ENCODE data around the gene STT3B.

The STT3B gene

DNA sequence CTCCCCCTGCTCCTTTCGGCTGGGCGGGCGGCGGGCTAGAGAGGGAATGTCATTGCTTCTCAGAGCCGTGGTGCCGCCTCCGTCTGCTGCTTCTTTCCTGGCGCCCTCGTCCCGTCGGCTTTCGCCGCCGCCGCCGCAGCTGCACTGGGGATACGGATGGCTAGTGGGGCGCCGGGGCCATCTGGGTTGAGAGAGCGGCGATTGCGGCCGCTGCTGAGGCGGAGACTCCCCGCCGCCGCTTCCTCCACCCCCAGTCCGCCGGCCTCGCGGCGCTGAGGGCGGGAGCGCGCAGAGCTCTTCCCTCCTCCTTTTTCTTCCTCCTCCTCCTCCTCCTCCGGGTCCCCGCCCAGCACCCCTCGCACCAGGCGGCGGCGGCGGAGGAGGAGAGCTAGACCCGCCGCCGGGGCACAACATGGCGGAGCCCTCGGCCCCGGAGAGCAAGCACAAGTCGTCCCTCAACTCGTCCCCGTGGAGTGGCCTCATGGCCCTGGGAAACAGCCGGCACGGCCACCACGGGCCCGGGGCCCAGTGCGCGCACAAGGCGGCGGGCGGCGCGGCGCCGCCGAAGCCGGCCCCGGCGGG lies at the start of gene STT3B:
TSS of gene STT3B (plus strand) at position 339 of the 582 bp plus-strand sequence. CDS start at position 413, 74 bp downstream.
- peak within 1 kb of the TSS; percentile 99 for H3K9ac ChIP-seq (ENCODE audit: low read depth, low read length)
- H3K4me1 ChIP-seq (ENCODE audit: insufficient read depth, low read length) = peaks cover 15% of the 10 kb centered on the region; the same call in 1 of the 2 replicates
- H3K9me3 ChIP-seq (ENCODE audit: control insufficient read depth, insufficient read depth, low read length) = no peaks in the 10 kb centered on the region
- H3K36me3 ChIP-seq (ENCODE audit: insufficient read depth, low read length) = no peaks in the 10 kb centered on the region

DNA sequence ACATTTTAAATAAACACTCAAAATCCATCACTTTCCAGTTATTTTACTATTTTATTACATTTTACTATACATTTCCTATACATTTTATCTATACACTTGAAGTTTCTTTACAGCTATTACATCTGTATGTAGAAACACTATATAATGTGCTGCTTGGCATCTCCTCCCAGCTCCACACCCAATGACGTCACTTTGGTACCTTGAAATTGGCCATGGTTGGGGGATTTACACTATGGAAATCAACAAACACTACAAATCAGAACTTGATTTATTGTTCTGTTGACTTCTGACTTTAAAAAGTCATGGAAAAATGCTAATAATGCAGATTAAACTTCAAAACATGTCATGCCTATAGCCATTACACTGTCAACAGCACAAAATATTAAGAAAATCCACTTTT lies 48.9 kb upstream of the STT3B start:
- Histone ChIP-seq H3K4me1 (ENCODE audit: insufficient read depth, low read length) (no peaks in the 10 kb centered on the region), H3K9ac (ENCODE audit: low read depth, low read length) (no peak overlapping the region), H3K9me3 (ENCODE audit: control insufficient read depth, insufficient read depth, low read length) (no peaks in the 10 kb centered on the region), H3K36me3 (ENCODE audit: insufficient read depth, low read length) (no peaks in the 10 kb centered on the region)

DNA sequence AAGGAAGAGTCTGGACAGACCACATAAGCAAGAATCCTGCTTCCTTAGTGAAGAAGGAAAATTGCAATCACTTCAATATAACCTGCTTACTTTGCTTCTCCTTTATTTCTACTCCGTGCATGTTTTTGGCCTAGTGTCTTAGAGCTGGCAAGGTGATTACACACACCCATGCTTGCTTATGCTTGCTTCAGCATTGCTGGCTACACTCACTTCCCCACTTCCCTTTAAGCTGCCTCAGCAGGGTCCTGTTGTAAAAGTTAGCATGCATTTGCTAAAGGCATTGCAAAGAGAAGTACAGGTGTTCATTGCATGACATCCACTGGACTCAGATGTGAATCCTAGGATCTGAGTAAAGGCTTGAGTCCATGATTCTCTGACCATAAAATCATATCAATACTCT lies 47.5 kb upstream of the STT3B start:
- H3K9ac ChIP-seq (ENCODE audit: low read depth, low read length) = no peak overlapping the region
- no peaks in the 10 kb centered on the region for H3K36me3 ChIP-seq (ENCODE audit: insufficient read depth, low read length)
- H3K4me1 ChIP-seq (ENCODE audit: insufficient read depth, low read length) = no peaks in the 10 kb centered on the region

DNA sequence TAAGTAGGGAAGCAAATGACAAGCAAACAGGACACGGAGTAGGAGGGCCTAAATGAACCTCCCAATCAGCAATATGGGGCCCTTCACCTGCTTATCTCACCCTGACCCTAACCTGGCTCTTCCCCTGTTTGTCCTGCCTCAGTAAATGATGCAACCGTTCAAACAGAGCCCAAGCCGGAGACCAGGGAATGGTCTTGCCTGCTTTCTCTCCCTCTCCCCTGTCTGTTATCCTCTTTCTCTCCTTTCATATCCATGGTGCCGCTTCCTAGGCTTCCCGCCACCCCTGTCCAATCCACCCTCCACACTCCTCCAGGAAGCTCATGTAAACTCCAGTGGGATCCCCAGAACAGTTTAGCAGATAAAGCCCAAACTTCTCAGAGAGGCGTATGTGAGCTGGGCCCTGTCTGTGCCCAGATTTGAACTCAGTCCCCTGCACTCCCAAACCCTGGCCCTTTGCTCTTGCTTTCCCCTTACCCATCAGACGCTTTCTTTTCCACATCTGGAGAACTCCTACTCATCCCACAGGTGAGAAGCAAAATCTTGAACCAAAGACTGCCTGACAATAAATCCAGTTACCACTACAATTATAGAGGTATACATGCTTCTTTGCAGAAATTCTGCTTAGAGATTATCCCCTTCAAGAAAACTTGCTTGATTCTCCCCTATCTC lies 45.7 kb upstream of the STT3B start:
- Histone ChIP-seq H3K4me1 (ENCODE audit: insufficient read depth, low read length) (no peaks in the 10 kb centered on the region), H3K36me3 (ENCODE audit: insufficient read depth, low read length) (no peaks in the 10 kb centered on the region), H3K9me3 (ENCODE audit: control insufficient read depth, insufficient read depth, low read length) (no peaks in the 10 kb centered on the region; the same call in 1 of the 2 replicates), H3K9ac (ENCODE audit: low read depth, low read length) (no peak overlapping the region)

More for the DNA sequence above, 47.5 kb upstream of the STT3B start:
- H3K9me3 ChIP-seq (ENCODE audit: control insufficient read depth, insufficient read depth, low read length) = no peaks in the 10 kb centered on the region; the same call in 1 of the 2 replicates

DNA sequence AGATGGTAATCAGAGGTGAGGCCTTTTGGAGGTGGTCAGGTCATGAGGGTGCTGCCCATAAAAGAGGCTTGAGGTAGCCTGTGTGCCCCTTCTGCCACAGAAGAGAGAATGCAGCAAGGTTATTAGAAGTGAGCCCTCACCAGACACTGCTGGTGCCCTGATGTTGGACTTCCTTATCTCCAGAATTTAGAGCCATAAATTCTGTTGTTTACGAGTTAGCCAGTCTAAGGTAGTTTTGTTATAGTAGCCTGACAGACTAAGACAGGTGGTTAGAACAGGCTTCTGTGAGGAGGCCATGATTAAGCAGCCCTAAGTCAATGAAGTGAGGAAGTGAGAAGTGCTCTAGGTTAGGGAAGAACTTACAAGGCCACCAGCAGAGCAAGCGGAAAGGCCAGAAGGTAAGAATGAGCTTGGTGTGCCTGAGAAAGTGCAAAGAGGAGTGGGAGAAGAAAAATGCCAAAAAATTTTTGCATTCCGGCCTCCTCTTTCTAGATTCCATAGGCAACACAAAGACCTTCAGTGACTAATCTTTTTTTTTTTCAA lies 44.2 kb upstream of the STT3B start:
- no peaks in the 10 kb centered on the region for H3K36me3 ChIP-seq (ENCODE audit: insufficient read depth, low read length)
- H3K9me3 ChIP-seq (ENCODE audit: control insufficient read depth, insufficient read depth, low read length) = no peaks in the 10 kb centered on the region; the same call in 1 of the 2 replicates
- no peaks in the 10 kb centered on the region for H3K4me1 ChIP-seq (ENCODE audit: insufficient read depth, low read length)
- H3K9ac ChIP-seq (ENCODE audit: low read depth, low read length) = no peak overlapping the region

DNA sequence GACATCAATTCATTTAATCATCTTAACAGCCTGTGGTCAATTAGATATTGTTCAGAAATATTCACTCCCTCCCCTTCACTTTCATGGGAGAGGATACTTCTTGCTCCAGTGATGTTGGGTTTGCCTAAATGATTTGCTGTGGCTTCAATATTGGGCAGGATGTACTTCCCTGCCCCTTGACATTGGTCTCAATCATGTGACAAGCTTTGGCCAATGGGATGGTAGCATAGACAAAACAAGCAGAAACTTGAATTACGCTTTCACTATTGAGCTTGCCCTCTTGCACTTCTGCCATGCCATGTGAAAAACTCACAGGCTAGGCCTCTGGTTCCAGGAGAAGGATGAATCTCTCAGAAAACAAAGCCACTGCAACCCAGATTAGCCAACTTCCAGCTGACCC lies 42.2 kb upstream of the STT3B start:
- H3K9me3 ChIP-seq (ENCODE audit: control insufficient read depth, insufficient read depth, low read length) = no peaks in the 10 kb centered on the region; the same call in 1 of the 2 replicates
- H3K4me1 ChIP-seq (ENCODE audit: insufficient read depth, low read length) = no peaks in the 10 kb centered on the region
- no peaks in the 10 kb centered on the region for H3K36me3 ChIP-seq (ENCODE audit: insufficient read depth, low read length)
- H3K9ac ChIP-seq (ENCODE audit: low read depth, low read length) = no peak overlapping the region

DNA sequence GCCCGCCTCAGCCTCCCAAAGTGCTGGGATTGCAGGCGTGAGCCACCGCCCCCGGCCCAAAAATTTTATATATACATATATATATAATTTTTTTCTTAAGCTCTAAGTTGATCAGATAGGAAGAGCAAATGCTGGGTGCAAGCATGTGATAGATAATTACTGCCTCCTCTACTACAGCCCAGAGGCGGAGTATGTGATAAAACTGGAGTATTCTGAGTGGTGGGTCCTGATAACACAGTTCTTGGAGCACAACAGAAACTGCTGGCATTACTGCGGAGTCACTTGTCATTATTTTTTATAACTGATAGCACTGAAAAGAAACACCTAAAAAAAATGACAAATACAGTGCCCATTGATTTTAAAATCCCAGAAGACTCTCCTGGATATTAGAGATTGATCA lies 41.1 kb upstream of the STT3B start:
- Histone ChIP-seq H3K4me1 (ENCODE audit: insufficient read depth, low read length) (no peaks in the 10 kb centered on the region), H3K9ac (ENCODE audit: low read depth, low read length) (no peak overlapping the region), H3K36me3 (ENCODE audit: insufficient read depth, low read length) (no peaks in the 10 kb centered on the region), H3K9me3 (ENCODE audit: control insufficient read depth, insufficient read depth, low read length) (no peaks in the 10 kb centered on the region; the same call in 1 of the 2 replicates)

DNA sequence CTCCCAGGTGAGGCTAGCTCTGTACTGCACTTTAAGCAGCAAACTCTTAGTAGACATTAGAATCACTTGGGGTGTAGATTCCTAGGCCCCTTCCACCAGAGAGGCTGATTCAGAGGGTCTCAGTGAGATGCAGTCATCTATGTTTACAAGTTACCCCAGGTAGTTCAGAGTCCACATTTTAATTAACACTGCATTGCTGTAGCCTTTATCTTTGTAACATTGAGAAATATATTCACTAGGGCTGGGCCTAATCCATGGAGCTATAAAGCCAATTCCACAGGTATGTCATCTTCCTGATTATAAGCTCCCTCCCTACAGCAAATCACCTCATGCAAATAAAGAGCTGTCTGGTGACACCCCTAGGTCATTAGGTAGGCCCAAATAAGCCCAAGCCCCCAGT lies 39.6 kb upstream of the STT3B start:
- Histone ChIP-seq H3K9me3 (ENCODE audit: control insufficient read depth, insufficient read depth, low read length) (no peaks in the 10 kb centered on the region; the same call in 1 of the 2 replicates), H3K4me1 (ENCODE audit: insufficient read depth, low read length) (no peaks in the 10 kb centered on the region), H3K36me3 (ENCODE audit: insufficient read depth, low read length) (no peaks in the 10 kb centered on the region), H3K9ac (ENCODE audit: low read depth, low read length) (no peak overlapping the region)

DNA sequence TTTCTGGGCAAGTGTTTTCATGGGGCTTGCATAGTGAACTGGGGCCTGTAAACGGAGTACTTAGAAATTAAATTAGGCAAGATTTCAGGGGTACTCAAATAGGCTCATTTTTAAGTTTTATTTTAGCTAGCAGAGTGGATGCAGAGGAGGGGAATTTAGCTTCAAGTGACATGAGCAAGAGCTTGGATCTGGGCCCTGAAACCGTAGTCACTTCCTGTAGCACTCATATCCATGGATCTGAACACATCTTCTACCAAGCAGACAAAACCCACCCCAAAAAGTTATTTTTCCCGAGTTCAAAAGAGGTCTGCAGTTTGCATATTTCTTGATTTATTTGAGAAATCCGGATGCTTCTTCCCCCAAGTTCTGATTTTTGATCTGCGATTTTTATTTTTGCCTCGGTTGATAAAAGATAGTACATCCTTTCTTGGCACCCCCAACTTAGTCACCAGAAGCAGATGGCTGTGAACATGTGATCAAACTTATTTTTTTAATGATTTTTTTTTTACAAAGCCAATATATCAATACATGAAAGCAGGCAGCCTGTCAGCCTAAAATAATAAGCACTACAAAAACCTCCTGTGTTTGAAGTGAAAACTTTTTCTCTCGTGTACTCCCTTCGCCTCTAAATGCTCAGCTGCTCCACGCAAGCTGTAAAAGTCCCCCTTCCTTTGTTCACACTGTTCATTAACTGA lies 36.6 kb upstream of the STT3B start:
- H3K36me3 ChIP-seq (ENCODE audit: insufficient read depth, low read length) = no peaks in the 10 kb centered on the region
- no peak overlapping the region for H3K9ac ChIP-seq (ENCODE audit: low read depth, low read length)
- H3K9me3 ChIP-seq (ENCODE audit: control insufficient read depth, insufficient read depth, low read length) = no peaks in the 10 kb centered on the region
- no peaks in the 10 kb centered on the region for H3K4me1 ChIP-seq (ENCODE audit: insufficient read depth, low read length)

DNA sequence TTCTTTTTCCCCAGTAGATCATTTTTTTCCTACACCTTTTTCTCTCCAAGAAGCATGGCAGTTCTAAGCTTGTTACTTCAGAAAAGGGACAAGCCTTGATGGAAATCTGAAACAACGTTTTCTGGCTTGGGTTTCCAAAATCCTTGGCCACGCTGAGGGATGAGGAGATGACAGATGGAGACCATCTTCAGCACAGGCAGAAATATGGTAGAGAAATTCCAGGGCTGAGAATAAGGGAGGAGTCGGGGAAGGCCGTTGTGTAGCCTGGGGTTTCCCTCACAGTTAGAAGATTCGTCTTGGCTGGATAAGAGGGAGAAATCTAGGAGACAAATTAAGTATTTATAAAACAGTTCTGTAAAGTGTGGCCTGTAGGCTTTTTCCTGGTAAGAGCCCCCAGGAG lies 33.9 kb upstream of the STT3B start:
- Histone ChIP-seq H3K9ac (ENCODE audit: low read depth, low read length) (no peak overlapping the region), H3K9me3 (ENCODE audit: control insufficient read depth, insufficient read depth, low read length) (no peaks in the 10 kb centered on the region), H3K4me1 (ENCODE audit: insufficient read depth, low read length) (no peaks in the 10 kb centered on the region), H3K36me3 (ENCODE audit: insufficient read depth, low read length) (no peaks in the 10 kb centered on the region)

DNA sequence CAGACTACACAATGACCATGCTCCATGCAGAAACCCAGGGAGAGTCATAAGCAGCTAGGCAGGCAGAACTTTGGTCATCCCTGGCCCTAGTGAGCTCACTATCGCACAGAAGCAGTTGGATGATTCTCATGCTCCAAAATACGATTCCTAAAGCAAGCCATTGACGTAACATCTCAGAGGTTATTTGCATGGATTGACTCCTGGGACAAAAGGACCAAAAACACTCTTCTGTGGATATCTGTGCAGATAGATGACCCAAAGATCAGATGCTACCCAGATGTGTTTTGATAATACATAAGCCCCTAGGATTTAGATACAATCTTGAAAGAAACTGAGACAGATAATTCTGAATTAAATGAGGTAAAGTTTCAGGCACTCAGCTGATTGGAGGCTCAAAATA lies 33.4 kb upstream of the STT3B start:
- H3K9me3 ChIP-seq (ENCODE audit: control insufficient read depth, insufficient read depth, low read length) = no peaks in the 10 kb centered on the region
- H3K4me1 ChIP-seq (ENCODE audit: insufficient read depth, low read length) = no peaks in the 10 kb centered on the region
- H3K9ac ChIP-seq (ENCODE audit: low read depth, low read length) = no peak overlapping the region
- no peaks in the 10 kb centered on the region for H3K36me3 ChIP-seq (ENCODE audit: insufficient read depth, low read length)

DNA sequence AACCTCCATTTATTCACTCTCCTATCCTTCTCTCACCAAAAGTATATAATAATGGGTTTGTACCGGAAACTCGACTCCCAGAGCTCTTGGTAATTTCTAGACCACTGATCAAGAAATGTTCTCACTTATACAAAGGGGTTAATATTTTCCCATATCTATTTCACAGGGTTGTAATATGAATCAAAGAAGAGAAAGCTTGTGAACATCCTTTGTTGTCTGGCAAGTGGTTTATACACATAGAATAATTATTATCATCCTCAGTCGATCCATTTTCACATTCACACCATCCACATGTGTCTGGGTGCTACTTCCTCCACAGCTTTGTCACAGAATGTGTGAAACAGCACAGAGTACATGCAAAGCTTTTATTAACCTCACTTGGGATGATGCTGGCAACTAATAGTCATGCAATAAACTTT lies 29.9 kb upstream of the STT3B start:
- peaks cover 17% of the 10 kb centered on the region for H3K4me1 ChIP-seq (ENCODE audit: insufficient read depth, low read length)

DNA sequence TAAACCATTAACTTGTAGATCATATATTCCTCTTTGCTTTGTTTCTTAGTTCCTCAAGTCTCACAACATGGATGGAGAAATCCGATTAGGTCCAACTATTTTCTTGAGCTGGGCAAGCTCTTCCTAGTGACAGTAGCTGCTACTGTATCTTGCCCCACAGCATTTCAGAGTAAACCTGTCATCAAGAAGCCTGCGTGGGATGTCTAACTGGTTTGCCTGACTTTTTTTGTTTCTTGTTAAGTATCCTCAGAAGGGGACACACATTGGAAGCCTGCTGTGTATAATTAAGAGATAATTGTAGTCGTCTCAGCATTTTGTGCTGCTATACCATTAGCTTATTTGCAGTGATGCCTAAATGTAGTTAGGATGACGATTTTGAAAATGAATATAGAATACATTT lies 29.3 kb upstream of the STT3B start:
- Histone ChIP-seq H3K9me3 (ENCODE audit: control insufficient read depth, insufficient read depth, low read length) (no peaks in the 10 kb centered on the region), H3K36me3 (ENCODE audit: insufficient read depth, low read length) (no peaks in the 10 kb centered on the region), H3K9ac (ENCODE audit: low read depth, low read length) (no peak overlapping the region), H3K4me1 (ENCODE audit: insufficient read depth, low read length) (peaks cover 17% of the 10 kb centered on the region)

More for the DNA sequence above, 29.9 kb upstream of the STT3B start:
- Histone ChIP-seq H3K9me3 (ENCODE audit: control insufficient read depth, insufficient read depth, low read length) (no peaks in the 10 kb centered on the region), H3K9ac (ENCODE audit: low read depth, low read length) (no peak overlapping the region), H3K36me3 (ENCODE audit: insufficient read depth, low read length) (no peaks in the 10 kb centered on the region)

DNA sequence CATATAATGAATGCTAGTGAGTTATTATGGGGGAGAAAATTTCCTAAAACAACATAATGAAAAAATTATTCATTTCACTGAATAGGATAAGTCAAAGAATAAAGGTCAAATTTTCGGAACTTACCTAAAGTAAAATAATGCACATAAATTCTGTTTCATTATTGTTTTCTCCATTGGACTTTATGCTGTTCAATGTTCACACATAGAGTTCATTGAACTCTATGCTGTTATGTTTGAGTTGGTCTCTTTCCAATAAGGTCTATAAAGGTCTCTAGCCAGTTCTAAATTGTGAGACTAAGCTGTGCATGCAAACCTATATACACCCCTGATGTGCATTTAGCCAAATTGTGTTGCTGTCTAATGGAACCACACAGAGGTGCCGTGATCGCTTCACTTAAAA lies 28.5 kb upstream of the STT3B start:
- H3K4me1 ChIP-seq (ENCODE audit: insufficient read depth, low read length) = peaks cover 17% of the 10 kb centered on the region
- no peaks in the 10 kb centered on the region for H3K9me3 ChIP-seq (ENCODE audit: control insufficient read depth, insufficient read depth, low read length)
- no peak overlapping the region for H3K9ac ChIP-seq (ENCODE audit: low read depth, low read length)
- H3K36me3 ChIP-seq (ENCODE audit: insufficient read depth, low read length) = no peaks in the 10 kb centered on the region
